GM21423 (cell line): ENCODE results near the gene MPP4.

Source experiments
- ATAC-seq: cut with Tn5 transposase; IDR thresholded peaks from one replicate; pipeline ENCODE4 v1.9.1; 2021; ENCODE audit warnings: mild to moderate bottlenecking, moderate library complexity; ENCODE audit not compliant: unreplicated experiment

Gene MPP4

DNA sequence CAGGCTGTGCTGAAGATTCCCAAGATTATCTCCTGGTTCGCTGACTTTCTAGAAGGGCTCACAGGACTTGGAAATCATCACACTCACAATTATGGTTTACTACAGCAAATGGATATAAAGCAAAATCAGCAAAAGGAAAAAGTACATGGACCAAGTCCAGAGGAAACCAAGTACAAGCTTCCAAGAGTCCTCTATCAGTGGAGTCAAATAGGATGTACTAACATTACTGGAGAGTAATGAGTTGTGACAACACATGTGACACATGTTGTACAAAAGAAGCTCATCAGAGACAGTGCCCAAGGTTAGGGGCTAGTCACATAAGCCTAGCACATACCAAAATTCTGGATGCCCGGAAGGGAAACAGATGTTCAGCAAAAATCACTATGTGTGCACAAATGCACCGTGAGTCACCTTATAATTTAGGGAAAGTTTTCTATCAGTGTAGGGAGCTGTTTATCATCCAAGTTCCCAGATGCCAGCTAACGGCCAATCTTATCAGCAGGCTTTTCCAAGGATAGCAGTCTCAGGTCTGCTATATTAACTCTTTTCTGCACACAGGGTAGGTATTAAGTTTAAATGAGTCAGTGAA is 64.7 kb downstream of the MPP4 start:
- no peak for ATAC-seq

DNA sequence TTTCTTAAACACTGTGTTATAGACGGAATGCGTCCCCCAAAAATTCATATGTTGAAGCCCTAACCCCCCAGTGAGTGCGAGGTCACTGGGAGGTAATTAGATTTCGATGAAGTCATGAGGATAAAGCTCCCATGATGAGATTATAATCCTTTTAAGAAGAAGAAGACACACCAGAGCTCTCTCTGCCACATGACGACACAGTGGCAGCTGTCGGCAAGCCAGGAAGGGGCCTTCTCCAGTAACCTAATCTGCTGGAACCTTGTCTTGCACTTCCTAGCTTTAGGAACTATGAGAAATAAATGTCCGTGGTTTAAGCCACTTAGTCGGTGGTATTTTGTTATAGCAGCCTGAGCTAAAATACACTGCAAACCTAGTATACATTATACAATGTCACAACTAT is 67.4 kb downstream of the MPP4 start:
- ATAC-seq = no peak

DNA sequence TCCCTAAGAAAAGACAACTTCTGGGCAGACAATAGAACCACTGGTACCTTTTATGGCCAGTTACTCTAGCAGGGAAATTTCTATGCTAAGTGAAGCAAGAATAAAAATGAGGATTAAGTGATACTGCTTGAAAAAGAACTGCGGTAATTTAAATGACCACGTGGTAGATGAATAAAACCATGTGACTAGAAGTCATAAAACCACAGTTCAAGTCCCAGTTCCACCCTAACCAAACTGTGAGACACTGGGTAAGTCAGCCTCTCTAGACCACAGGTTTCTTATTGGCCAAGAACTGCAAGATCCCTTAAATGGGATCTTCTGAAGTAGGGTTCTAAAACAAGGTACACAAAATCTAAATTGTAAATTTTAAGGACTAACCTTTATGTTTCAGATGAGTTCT is 67.9 kb downstream of the MPP4 start:
- ATAC-seq = no peak

DNA sequence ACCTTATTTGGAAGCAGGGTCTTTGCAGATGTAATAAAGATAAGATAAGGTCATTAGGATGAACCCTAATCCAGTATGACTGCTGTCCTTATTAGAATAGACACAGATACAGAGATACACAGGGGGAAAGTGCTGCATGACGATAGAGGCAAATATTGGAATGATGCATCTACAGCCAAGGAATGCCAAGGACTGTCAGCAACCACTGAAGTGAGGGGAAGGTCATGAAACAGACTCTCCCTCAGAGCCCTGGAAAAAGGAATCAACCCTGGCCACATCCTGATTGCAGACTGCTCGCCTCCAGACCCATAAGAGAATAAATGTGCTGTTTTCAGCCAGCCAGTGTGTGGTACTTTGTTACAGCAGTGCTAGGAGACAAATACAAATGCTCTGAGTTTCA is 69.9 kb downstream of the MPP4 start:
- ATAC-seq = no peak

DNA sequence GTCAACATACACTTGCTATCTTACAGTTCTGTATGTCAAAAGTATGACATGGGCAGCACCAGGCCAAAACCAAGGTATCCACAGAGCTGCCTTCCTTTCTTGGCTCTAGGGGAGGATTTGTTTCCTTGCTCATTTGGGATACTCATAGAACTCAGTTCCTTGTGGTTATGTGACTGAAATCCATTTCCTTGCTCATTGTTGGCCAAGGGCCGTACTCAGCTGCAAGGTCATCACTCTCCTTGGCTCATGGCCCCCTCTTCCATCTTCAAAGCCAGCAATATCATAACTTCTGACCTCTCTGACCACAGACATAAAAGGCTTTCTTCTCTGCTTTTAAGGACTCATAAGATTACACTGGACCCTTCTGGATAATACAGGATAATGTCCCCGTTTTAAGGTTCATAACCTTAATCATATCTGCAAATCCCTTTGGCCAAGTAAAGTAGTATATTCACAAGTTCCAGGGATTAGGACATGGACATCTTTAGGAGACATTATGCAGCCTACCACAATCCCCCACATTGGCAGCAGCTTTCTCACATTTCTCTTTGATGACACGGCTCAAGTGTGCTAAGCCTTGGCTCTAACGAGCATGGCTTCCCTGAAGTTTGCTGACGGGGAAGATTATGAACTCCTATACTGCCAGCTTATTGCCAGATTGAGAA is 76.0 kb downstream of the MPP4 start:
- ATAC-seq = no peak

DNA sequence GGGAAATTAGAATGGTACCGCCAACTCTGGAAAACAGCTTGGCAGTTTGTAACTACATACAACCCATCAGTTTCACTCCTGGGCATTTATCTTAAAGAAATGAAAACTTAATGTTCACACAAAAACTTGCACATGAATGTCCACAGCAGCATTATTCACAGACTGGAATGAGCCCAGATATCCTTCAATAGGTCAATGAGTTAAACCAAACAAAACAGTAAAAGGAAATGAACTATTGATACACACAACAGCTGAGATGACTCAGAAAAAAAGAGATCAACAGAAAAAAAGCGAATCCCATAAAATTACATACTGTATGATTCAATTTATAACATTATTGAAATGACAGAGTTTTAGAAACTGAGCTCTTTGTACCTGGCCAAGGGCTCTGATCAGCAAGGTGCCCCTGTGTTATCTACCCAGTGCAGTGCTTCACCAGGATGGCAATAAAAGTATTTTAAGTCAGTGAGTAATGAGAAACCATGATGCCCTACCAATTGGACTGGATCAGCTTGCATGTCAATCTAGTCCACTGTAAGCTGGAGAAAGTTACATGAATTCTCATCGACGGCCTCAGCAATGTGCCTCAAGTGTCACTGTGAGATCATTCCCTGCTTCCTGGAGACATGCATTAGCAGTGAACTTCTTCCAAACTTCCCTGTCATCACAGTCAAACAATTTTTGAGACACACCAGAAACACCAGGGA is 77.0 kb downstream of the MPP4 start:
- no peak for ATAC-seq

DNA sequence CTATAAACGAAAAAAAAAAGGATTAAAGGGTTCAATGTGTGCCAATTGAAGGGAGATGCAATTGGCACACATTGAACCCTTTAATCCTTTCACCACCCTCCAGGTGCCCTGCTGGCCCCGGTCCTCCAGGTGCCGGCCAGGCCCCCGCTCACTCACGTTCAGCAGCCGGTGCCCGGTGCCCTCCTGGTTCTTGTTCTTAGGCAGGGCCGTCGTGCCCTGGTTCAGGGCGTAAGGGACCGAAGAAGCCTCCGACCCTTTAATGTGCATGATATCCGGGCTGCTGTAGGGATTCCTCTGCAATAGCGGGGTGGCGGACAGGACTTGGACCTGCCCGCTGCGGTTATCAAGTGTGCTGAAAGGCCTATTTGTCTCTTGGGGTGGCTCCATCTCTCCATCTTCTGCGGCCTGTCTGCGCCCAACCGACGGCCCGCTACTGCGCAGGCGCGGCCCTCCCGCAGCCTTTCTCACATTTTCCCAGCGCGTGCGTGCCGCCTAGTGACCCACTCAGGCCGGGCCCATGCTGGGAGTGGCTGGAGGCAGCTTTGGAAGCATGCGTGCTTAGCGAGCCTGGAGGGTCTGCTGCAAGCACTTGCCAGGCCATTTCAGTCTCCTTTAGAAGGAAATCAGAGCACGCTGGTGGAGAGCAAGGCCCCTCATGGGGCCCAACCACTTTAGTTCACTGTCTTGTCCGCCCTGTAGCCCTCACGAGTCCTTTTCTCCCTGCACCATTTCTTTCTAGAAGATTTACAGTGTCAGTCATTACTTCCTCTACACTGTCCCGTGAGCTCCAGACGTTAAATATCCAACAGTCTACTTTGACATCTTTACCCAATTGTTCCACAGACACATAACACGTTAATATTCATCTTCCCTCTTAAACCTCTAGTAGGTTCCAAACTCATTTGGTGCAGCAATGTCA is 79.4 kb downstream of the MPP4 start:
- ATAC-seq = no peak

DNA sequence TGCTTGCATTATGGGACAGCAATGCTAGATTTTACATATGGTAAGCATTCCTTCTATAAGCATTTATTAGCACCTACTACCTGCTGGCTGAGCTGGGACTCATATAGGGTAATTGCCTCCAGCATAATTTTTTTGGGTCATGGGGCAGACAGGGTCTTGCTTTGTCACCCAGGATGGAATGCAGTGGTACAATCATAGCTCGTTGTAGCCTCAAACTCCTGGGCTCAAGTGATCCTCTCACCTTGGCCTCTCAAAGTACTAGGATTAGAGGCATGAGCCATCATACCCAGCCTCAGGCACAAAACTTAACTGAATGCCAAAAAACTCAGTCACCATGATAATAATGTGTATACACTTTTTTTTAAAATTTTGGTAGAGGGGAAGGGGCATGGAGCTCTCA is 90.4 kb downstream of the MPP4 start:
- ATAC-seq = no peak

DNA sequence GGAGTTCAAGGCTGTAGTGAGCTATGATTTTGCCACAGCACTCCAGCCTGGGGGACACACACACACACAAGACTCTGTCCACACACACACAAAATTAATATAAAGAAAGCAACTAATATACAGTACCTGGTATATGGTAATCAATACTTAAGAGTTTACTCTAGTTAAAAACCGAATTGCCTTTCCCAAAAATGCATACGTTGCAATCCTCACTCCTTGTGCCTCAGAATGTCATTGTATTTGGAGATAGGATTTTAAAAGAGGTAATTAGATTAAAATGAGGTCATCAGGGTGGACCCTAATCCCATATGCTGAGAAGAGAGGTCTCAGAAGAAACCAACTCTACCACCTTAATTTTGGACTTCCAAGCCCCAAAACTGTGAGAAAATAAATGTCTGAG is 90.9 kb downstream of the MPP4 start:
- no peak for ATAC-seq

DNA sequence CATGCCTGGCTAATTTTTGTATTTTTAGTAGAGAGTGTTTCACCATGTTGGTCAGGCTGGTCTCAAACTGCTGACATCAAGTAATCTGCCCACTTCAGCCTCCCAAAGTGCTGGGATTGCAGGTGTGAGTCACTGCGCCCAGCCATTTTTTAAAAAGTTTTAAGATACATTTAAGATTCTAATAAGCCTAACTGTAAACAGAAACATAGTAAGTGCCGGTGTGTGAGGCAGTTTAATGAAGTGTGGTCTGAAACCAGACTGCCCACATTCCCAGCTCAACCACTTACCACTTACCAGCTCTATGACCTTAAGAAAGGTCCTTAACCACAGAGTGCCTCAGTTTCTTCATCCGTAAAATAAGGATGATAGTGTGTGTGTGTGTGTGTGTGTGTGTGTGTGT is 97.5 kb downstream of the MPP4 start:
- ATAC-seq = no peak

DNA sequence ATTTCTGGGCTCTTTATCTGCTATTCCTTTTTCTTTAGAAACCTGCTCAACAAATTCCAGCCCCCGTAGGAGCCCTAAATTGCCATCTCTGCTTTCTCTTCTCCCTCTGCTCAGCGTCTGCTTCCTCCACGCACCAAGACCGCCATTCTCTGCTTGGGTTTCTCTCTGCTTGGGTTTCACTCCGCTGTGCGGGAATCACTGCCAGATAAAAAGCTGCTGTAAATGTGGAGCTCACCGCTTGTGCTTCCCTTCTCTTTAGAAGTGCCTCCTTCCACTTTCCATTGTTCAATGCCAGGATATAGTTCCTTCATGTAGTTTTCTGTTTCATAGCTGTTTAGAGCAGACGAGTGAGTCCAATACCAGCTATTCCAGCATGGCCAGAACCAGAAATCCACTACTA is 101.0 kb downstream of the MPP4 start:
- no peak for ATAC-seq
